Ishikawa (cell line): ENCODE measurements around the gene SCO1.

Experiments
- EP300 ChIP-seq: IDR thresholded peaks from 2 replicates; pipeline ENCODE4 v1.6.1; 2012; ENCODE audit warnings: borderline replicate concordance
- RAD21 ChIP-seq: IDR thresholded peaks from 2 replicates; pipeline ENCODE4 v1.6.1; 2012; ENCODE audit warnings: low read depth
- TEAD4 ChIP-seq: IDR thresholded peaks from 2 replicates; pipeline ENCODE4 v1.6.1; 2012
- TF ChIP-seq, protein P1 (sequence below): IDR thresholded peaks from 2 replicates; pipeline ENCODE4 v1.6.1; 2012
- TF ChIP-seq, protein P2 (sequence below): IDR thresholded peaks from 2 replicates; pipeline ENCODE4 v1.6.1; 2012; ENCODE audit warnings: low read depth, mild to moderate bottlenecking

DNA sequence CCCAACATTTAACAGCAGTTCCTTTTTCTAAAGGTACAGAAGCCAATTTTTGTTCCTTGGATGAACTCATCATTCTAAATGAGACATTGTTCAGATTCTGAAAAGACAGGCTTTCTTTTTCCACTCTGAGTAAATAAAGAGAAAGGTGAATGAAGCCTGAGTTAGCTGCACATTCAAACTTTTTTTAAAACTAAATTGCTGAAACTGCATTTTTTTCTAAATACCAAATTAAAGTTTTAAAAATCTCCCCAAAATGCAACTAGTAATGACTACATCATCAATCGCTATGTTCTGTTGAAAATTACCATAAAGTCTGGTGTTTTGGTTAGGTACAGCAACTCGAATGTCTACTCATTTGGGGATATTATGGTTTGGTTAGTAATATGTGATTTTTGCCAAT, 9.8 kb downstream of the SCO1 start:
- TF ChIP-seq EP300 (no peak), RAD21 (no peak), TEAD4 (no peak)
- TF ChIP-seq, protein P1, sequence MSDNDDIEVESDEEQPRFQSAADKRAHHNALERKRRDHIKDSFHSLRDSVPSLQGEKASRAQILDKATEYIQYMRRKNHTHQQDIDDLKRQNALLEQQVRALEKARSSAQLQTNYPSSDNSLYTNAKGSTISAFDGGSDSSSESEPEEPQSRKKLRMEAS: no peak
- TF ChIP-seq, protein P2, sequence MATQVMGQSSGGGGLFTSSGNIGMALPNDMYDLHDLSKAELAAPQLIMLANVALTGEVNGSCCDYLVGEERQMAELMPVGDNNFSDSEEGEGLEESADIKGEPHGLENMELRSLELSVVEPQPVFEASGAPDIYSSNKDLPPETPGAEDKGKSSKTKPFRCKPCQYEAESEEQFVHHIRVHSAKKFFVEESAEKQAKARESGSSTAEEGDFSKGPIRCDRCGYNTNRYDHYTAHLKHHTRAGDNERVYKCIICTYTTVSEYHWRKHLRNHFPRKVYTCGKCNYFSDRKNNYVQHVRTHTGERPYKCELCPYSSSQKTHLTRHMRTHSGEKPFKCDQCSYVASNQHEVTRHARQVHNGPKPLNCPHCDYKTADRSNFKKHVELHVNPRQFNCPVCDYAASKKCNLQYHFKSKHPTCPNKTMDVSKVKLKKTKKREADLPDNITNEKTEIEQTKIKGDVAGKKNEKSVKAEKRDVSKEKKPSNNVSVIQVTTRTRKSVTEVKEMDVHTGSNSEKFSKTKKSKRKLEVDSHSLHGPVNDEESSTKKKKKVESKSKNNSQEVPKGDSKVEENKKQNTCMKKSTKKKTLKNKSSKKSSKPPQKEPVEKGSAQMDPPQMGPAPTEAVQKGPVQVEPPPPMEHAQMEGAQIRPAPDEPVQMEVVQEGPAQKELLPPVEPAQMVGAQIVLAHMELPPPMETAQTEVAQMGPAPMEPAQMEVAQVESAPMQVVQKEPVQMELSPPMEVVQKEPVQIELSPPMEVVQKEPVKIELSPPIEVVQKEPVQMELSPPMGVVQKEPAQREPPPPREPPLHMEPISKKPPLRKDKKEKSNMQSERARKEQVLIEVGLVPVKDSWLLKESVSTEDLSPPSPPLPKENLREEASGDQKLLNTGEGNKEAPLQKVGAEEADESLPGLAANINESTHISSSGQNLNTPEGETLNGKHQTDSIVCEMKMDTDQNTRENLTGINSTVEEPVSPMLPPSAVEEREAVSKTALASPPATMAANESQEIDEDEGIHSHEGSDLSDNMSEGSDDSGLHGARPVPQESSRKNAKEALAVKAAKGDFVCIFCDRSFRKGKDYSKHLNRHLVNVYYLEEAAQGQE: no peak
